HTR-8/SVneo (cell line): Measurements from ENCODE around the gene FRY.
A peak's percentile ranks its signal among the peaks of the same experiment; 100 is the strongest.

Experiments
- DNase-seq: peaks from one replicate; pipeline ENCODE4 v3.0.0; 2011; ENCODE audit warnings: low spot score, mixed read lengths; ENCODE audit not compliant: insufficient read length
- FAIRE-seq: peaks from 2 replicates; lab custom pipeline; 2011; peaks lifted over from hg19 to GRCh38; lab: Jason Lieb, UNC

The FRY gene

GRCh38 chr13:32243695-32244094 lies 212.1 kb downstream of the FRY start:
- DNase-seq (no peak), FAIRE-seq (no peak)

DNA sequence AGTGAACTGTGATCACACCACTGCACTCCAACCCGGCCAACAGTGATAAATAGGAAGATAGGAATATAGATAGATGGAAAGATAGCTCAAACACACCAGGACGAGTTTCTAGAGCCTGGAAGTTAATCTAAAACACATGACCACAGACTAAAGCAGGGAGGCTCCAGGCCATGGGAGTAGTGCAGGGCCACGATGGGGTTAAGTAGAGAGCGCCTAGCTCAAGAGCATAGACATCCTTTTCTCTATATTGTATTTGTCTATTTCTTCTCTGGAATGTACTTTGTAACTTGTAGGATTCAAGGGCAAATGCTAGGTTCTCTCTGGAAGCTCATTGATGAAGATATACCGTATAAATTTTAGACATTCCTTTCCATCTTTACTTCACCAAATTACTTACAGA lies 214.0 kb downstream of the FRY start:
- FAIRE-seq (no peak), DNase-seq (no peak)

DNA sequence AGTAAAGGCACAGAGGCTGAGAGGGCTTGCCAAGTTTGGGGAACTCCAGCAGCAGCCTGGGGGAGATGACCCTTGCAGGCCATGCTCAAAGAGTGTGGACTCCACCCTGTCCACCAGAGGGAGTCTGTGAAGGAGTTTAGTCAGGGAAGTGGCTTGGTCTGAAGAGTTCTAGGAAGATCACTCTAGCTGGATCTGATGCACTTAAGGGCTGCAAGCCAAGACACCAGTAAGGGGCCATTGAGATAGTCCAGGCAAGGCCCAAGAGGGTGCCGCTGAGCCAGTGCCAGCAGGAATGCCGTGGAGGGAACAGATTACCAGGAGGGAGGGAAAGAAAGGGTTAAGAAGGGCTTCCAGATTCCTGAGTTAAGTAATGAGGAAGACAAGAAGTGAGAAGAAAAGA lies 214.9 kb downstream of the FRY start:
- FAIRE-seq = no peak

GRCh38 chr13:32247887-32248286 lies 216.3 kb downstream of the FRY start:
- FAIRE-seq (no peak), DNase-seq (no peak)

More for the DNA sequence above, 214.9 kb downstream of the FRY start:
- DNase-seq = peak; percentile 54

- FAIRE-seq = no peak
- DNase-seq = no peak
These were observed 217.2 kb downstream of the FRY start for GRCh38 chr13:32248801-32249200.

GRCh38 chr13:32252812-32253438 lies 221.4 kb downstream of the FRY start:
- FAIRE-seq (no peak), DNase-seq (no peak)

DNA sequence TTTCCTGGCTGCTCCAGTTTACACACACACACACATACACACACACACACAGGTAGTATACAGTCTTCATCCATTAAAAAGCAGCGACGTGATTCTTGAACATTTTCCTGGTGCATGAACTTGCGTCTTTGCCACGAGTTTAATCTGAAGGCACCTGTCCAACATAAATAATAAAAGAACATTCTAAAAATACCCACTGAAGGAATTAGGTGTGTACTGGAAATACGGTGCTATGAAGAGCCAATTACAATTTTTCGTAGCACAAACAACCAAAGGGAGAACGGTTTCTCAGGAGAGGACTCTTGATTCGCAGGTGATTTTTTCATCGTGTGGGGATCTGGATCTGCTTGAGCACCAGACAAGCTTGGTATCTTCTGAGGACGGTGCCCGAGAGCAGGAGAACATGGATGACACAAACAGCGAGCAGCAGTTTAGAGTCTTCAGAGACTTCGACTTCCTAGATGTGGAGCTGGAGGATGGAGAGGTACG lies 222.4 kb downstream of the FRY start:
- no peak for DNase-seq
- no peak for FAIRE-seq

DNA sequence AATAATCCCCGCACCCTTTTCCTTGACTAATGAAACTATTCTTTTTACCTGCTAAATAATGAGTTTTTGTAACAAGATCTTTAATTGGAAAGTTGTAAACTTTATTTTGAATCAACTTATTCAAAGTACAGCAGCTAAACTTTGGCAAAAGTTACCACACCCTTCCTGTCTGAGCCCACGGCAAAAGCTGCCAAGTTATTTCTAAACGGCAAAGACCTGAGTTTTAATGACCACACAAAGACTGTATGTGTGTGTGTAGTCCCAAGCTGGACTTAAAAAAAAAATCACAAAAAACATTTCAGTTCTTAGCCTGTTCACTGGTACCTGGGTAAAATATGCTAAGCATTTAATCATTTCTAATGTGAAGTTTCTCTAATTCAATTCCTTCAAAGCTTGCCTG lies 222.8 kb downstream of the FRY start:
- DNase-seq (no peak), FAIRE-seq (no peak)

DNA sequence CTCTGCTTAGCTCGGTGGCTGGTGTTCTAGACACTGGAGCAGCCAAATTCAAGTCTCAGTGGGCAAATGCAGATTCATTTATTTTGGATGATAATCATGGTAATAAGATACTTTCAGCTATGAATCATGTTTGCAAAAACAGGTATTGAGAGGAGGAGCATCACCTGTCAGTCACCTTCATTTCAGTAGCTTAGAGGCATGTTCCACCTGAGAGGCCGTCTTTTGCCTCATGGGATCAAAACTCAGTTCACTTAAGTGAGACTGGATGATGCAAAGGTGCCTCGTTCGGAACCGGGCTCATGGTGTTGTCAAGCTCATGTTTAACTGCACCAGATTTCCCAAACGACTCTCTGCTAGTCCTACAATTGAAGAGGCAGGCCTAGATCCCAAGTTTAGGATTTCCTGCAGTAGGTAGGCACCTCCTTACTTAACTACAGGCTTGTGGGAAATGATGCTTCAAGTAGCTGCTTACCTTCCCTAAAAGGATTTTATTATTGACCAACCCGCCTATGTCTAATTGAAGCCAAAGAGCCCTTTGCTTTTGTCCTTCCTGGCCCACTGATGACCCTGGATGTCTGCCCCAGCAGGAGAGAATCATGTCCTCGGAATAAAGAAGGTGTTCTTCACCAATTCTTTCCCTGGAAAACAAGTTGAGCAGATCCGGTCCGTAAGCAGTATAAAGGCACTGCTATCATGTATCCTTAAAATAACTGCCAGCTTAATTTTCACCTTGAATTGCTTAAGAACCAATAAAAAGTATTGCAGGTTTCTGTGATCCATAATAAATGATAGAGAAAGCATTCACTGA lies 223.5 kb downstream of the FRY start:
- FAIRE-seq (no peak), DNase-seq (no peak)

- FAIRE-seq (no peak), DNase-seq (no peak)
These were observed 224.1 kb downstream of the FRY start for GRCh38 chr13:32255724-32256109.

DNA sequence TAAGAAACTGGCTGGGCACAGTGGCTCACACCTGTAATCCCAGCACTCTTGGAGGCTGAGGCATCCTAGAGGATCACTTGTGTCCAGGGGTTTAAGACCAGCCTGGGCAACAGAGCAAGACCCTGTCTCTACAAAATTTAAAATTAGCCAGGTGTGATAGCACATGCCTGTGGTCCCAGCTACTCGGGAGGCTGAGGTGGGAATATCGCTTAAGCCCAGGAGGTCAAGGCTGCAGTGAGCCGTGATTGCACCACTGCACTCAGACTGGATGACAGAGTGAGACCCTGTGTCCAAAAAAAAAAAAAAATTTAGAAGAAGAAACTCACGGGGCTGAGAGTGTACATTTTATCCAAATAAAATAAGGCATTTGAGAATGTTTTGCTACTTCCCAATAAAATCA lies 224.7 kb downstream of the FRY start:
- no peak for DNase-seq

GRCh38 chr13:32257649-32258048 lies 226.1 kb downstream of the FRY start:
- no peak for FAIRE-seq
- DNase-seq = no peak

More for the DNA sequence above, 224.7 kb downstream of the FRY start:
- no peak for FAIRE-seq

DNA sequence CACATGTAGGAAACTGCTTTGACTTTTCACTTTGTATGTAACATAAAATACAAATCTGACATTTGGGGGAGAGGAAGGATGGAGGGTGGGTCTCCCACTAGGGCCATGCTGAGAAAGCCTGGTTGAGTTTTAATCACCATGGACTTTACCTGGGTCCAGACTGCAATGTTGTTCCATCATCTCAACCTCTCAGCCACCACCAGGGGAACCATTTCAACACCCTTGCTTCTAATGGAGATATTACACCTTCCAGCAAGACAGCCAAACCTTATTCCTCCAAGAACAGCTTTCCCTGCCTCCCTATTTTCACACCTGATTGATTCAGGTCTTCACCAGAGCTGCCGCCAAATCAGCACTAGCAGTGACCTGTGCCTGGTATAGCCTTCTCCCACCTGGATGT lies 227.5 kb downstream of the FRY start:
- no peak for DNase-seq

GRCh38 chr13:32261567-32261966 lies 230.0 kb downstream of the FRY start:
- FAIRE-seq (no peak), DNase-seq (peak; percentile 3)

More for the DNA sequence above, 227.5 kb downstream of the FRY start:
- no peak for FAIRE-seq

- DNase-seq (no peak), FAIRE-seq (no peak)
These were observed 230.6 kb downstream of the FRY start for GRCh38 chr13:32262165-32262564.

DNA sequence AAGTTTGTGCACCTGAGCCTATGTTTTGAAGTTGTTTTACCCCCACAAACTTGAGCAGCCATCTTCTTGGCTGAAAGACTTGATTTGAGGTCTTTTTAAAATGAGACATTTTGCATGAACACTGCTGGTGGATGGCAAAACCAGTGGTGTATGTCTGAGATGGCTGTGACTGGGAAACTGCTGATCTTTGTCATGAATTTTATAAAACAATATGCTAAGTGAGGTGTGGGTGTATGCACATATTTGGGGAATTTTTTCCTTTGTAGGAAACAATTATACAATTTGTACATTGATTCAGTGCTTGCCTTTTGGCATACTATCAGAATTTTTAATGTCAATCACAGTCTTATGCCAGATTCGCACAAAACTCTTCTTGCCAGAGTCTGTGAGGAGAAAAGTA lies 231.0 kb downstream of the FRY start:
- DNase-seq = no peak
- FAIRE-seq = no peak

- FAIRE-seq = no peak
These were observed 232.8 kb downstream of the FRY start for GRCh38 chr13:32264407-32264806.

GRCh38 chr13:32265726-32266125 lies 234.2 kb downstream of the FRY start:
- FAIRE-seq = no peak
- DNase-seq = no peak

More at GRCh38 chr13:32264407-32264806, 232.8 kb downstream of the FRY start:
- DNase-seq = no peak

DNA sequence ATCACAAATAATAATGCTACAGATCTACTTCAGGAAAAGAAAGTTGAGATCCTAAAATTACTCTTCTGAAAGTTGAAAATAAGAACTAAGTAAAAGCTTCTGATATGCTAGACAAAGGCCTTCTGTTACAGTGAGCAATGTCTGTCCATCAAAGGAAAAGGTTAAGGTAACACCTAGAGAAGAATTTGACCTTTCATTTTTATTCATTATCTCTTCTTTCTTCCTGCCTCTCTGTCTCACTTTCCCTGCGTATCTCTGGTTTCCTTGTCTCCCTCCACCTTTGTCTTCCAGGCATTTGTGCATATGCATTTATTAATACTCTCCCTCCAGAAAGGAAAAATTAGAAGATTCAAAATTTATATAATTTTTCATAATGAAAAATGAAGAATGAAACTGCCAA lies 234.6 kb downstream of the FRY start:
- FAIRE-seq = no peak
- no peak for DNase-seq

DNA sequence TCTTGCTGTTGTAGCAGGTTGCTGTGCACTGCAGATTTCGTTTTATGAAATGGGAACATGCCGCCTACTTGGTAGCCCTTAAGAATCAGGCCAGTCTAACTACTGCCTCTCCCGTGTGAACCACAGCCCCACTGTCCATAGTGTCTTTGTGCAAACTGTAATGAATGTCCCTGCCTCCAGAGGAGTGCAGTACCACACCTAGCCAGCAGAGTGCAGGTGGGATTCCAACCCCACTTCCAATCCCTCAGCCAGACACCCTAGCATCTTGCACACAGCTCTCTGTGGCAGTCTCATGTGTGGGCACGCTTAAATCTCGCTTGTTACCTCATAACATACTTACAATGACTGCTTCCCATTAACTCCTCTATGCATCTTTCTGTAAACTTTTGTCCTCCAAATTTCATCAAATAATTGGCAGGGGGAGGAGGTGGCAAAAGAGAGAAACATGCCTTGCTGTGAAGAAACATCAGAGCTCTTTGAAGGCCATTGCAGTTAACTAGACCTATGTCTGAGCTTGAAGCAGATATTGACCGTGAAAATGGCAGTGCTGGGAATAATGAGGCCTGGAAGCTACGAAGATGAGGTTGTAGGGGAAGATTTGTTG lies 236.4 kb downstream of the FRY start:
- FAIRE-seq (no peak), DNase-seq (no peak)

- DNase-seq (no peak), FAIRE-seq (no peak)
These were observed 240.6 kb downstream of the FRY start for GRCh38 chr13:32272021-32272683.
